Endothelial cell (in vitro differentiated cells): ENCODE measurements around the gene SLC6A12. TPM values are rescaled to one million over a fixed set of nuclear protein-coding genes. Genes with fewer than 3 reads are reported as not detected.
A peak's percentile ranks its signal among the peaks of the same experiment; 100 is the strongest.

Source experiments
- DNase-seq: peaks from one replicate; pipeline ENCODE4 v3.0.0; 2021; ENCODE audit warnings: low spot score
- H3K27ac Mint-ChIP-seq: one replicate; pipeline ENCODE4 v1.8.0; 2021; ENCODE audit warnings: mixed read lengths, inconsistent platforms; ENCODE audit not compliant: unreplicated experiment
- H3K27me3 Mint-ChIP-seq: one replicate; pipeline ENCODE4 v1.8.0; 2021; ENCODE audit warnings: mild to moderate bottlenecking, moderate library complexity, mixed read lengths, inconsistent platforms; ENCODE audit not compliant: unreplicated experiment
- H3K36me3 Mint-ChIP-seq: one replicate; pipeline ENCODE4 v1.8.0; 2021; ENCODE audit warnings: mild to moderate bottlenecking, low read depth, mixed read lengths, inconsistent platforms; ENCODE audit not compliant: unreplicated experiment
- H3K4me1 Mint-ChIP-seq: one replicate; pipeline ENCODE4 v1.8.0; 2021; ENCODE audit warnings: mild to moderate bottlenecking, mixed read lengths, inconsistent platforms; ENCODE audit not compliant: unreplicated experiment
- H3K4me3 Mint-ChIP-seq: one replicate; pipeline ENCODE4 v1.8.0; 2021; ENCODE audit warnings: mild to moderate bottlenecking, mixed read lengths, inconsistent platforms; ENCODE audit not compliant: unreplicated experiment
- H3K9me3 Mint-ChIP-seq: one replicate; pipeline ENCODE4 v1.8.0; 2021; ENCODE audit warnings: mixed read lengths, inconsistent platforms; ENCODE audit not compliant: unreplicated experiment
- total RNA-seq: library from RNA; stranded (reverse); fragmentation: NEBNext Ultra II Directional; extraction: Animal tissue kit (Norgen Biotek cat#: 25700); gene quantifications from one replicate; pipeline ENCODE4 v1.2.1, GENCODE V29; 2021; ENCODE audit not compliant: unreplicated experiment
- TF ChIP-seq, protein P1 (sequence below): fragments of 200-600 bp; sonication (generic); IDR thresholded peaks from one replicate; pipeline ENCODE4 v1.5.0; 2021; ENCODE audit warnings: antibody characterized with exemption; ENCODE audit not compliant: unreplicated experiment

SLC6A12 gene
- total RNA-seq, 1 donor from 2014 or later: 0.26 TPM

DNA sequence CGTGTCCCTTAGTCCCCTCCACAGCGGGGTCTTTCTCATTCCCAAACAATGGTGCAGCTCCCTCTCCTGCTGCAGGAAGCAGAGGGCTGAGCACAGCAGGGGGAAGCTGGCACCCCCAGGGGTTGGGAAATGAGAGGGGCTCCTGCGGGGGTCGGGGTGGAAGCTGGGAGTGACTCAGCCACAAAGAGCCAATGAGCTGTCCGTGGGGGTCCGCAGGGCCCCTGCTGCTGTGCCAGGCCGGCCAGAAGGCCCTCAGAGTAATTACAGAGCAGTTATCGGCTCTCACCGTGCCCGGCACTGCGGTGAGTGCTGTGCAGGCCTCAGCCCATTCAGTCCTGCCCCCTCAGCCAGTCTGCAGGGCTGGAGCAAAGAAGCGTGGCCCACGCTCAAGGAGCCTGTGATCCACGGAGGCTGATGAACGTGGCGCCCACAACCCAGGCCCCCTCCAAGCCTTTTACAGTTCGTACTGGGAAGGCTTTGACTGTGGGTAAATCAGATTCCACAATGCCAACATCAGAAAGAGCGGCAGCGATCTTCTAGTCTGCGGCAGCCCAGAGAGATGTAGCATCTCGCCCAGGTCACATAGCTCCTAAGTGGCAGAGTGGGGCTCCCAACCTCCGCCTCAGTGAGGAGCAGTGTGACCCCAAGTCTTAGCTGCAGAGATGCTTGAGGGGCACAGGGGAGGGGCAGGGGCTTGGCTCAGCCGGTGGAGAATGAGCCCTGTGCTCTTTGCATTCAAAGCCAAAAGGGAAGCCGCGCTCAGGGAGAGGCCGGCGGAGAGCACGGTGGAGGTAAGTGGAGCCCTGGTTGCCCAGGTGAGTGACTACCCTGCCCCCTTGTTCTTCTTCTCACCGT, 43.4 kb downstream of the SLC6A12 start:
- TF ChIP-seq, protein P1, sequence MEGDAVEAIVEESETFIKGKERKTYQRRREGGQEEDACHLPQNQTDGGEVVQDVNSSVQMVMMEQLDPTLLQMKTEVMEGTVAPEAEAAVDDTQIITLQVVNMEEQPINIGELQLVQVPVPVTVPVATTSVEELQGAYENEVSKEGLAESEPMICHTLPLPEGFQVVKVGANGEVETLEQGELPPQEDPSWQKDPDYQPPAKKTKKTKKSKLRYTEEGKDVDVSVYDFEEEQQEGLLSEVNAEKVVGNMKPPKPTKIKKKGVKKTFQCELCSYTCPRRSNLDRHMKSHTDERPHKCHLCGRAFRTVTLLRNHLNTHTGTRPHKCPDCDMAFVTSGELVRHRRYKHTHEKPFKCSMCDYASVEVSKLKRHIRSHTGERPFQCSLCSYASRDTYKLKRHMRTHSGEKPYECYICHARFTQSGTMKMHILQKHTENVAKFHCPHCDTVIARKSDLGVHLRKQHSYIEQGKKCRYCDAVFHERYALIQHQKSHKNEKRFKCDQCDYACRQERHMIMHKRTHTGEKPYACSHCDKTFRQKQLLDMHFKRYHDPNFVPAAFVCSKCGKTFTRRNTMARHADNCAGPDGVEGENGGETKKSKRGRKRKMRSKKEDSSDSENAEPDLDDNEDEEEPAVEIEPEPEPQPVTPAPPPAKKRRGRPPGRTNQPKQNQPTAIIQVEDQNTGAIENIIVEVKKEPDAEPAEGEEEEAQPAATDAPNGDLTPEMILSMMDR: no peak
- DNase-seq: no peak
- Mint-ChIP-seq H3K36me3 (peaks cover 3% of the 10 kb centered on the region), H3K27me3 (peaks cover 5% of the 10 kb centered on the region), H3K27ac (peak overlapping the region; percentile 42), H3K4me3 (no peak overlapping the region), H3K4me1 (peaks cover 62% of the 10 kb centered on the region), H3K9me3 (no peaks in the 10 kb centered on the region)

DNA sequence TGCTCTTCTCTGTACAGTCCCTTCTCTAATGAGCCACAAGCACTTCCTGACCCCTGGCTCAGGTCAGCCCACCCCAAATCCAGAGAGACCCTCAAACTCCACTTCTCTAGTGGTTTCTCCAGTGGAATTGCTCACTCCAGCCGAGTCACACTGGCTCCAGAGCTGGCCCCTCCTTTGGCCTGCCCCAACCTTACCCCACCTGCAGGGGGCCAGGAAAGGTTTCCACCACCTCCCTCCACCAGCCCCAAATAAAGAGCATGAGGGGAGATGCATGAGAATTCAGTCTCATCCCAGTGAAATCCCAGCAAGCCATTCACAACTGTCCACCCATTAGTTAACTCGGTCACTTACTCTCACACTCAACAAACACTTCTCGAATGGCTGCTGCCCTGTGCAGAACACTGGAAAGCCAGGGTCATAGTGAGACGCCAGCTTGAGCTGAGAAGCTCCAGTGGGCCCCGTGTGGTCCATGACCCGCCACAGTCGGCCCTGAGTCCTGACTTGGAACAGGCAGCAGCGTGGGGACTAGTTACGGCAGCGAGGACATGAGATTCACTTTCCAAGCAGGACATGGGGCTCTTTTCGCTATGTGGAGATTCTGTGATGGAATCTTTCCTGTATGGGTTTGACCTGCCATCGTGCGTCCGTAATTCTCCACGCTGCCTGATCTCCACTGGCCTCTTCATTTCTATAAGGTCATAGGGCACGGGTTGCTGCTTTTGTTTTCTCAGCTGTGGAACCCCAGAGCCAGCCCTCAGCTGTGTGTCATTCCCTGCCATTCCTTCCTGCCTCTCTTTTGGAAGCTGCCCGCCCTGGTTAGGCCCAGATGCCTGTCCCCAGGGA, 44.2 kb downstream of the SLC6A12 start:
- Mint-ChIP-seq H3K4me3 (peak overlapping the region; percentile 80), H3K4me1 (peaks cover 62% of the 10 kb centered on the region), H3K9me3 (no peaks in the 10 kb centered on the region), H3K36me3 (peaks cover 5% of the 10 kb centered on the region), H3K27ac (peak overlapping the region; percentile 74), H3K27me3 (peaks cover 5% of the 10 kb centered on the region)
- peak; percentile 37 for DNase-seq
- TF ChIP-seq, protein P1: peak; percentile 23

DNA sequence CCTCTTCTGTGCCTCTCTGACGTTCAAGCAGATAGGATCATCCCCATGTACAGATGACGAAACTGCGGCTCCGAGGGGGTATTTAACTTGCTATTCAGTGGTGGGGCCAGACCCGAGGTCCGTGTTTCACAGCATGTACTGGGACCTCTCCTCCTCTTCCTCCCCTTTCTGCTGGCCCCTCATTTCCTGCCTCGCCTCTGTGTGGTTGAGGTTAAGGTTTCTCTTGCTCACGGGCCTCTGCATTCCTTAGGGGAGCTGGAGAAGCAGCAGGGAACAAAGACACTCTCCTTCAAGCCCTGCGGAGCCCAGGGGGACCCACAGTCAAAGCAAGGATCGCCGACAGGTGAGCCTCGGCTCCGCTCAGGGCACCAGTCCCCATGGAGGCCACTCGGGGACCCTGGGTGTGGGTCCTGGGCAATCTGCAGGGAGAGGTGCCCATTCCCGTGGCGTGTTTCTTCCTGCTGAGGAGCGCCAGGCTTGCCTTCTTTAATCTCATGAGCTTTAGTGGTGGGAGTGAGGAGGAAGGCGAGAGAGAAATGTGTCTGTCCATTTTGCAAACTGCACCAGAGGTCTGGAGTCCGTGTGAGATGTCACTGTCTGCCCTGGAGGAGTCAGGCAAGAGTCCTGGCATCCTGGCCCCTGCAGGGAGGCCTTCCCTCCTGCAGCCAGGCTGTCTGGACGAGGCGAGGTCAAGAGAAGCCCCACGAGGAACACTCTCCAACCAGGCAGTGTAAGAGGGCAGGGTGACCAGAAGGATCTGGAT, 45.0 kb downstream of the SLC6A12 start:
- TF ChIP-seq, protein P1: no peak
- no peak for DNase-seq
- H3K36me3 Mint-ChIP-seq: peaks cover 10% of the 10 kb centered on the region
- H3K27me3 Mint-ChIP-seq: peaks cover 9% of the 10 kb centered on the region
- no peaks in the 10 kb centered on the region for H3K9me3 Mint-ChIP-seq
- H3K4me1 Mint-ChIP-seq: peaks cover 62% of the 10 kb centered on the region
- peak overlapping the region; percentile 80 for H3K4me3 Mint-ChIP-seq
- H3K27ac Mint-ChIP-seq: peak overlapping the region; percentile 58

DNA sequence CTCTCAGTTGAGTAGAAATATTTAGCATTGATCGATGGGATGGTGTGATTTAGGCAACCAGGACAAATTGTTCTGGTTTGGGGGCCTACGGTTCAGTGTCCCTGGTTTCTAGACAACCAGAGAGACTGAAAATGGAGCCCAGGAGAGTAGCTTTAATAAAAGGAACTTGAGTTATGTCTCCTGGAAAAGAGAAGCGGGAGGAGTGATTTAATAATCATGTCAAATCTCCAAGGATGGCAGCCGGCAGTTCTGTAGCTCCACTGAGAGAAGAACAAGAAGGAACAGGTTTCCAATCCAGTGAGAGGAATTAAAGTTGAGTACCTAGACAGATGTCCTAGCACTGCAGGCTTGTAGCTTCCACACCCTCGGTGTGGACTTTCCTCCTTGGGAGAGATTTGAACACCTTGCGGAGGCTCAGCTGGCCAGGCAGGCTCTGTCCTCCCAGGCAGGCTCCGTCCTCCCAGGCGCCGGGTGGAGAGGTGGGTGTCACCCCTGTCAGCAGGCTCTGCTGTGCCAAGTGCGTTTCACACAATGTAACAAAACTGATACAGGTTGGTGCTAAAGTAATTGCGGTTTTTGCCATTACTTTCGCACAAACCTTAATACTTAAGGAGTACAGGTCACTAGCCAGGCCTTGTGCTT, 45.9 kb downstream of the SLC6A12 start:
- Mint-ChIP-seq H3K27me3 (peaks cover 9% of the 10 kb centered on the region), H3K36me3 (peaks cover 10% of the 10 kb centered on the region), H3K27ac (no peak overlapping the region), H3K4me3 (no peak overlapping the region), H3K4me1 (peaks cover 61% of the 10 kb centered on the region), H3K9me3 (no peaks in the 10 kb centered on the region)
- TF ChIP-seq, protein P1: no peak
- DNase-seq: no peak
